SK-N-SH (cell line): ENCODE results near the gene OSBPL6. TPM values are rescaled to one million over a fixed set of nuclear protein-coding genes. Genes with fewer than 3 reads are reported as not detected.

ENCODE experiments used
- CTCF ChIA-PET: fragments of 300-600, 350-600 bp; formaldehyde crosslinking; extraction: SDS; loops from one replicate; lab custom pipeline; 2021; lab: Yijun Ruan, JAX
- POLR2A ChIA-PET: fragments of 350-600 bp; sonication (Branson Sonifier 250); formaldehyde crosslinking; extraction: SDS; loops from one replicate; lab custom pipeline; 2020; ENCODE audit warnings: antibody characterized with exemption, inconsistent platforms; lab: Yijun Ruan, JAX
- DNase-seq: peaks from one replicate; pipeline ENCODE4 v3.0.0; 2012
- H2AFZ ChIP-seq: fragments of 200-600 bp; sonication (generic); 2 replicates; pipeline ENCODE4 v1.8.1; 2016; ENCODE audit warnings: antibody characterized with exemption, mild to moderate bottlenecking, low read depth
- H3F3A ChIP-seq: fragments of 200-600 bp; sonication (generic); replicated peaks from 2 replicates; pipeline ENCODE3; 2016; ENCODE audit warnings: antibody characterized with exemption, mild to moderate bottlenecking; ENCODE audit not compliant: insufficient read depth
- H3K27ac ChIP-seq, 2 experiments: fragments of 200-500 bp in 1 of 2; fragments of 200-600 bp in 1 of 2; sonication (Bioruptor generic) in 1 of 2; sonication (generic), shearing (Covaris generic) in 1 of 2; 2 replicates each; pipeline versions ENCODE4 v1.5.1 to v1.6.1; 2014 to 2016; ENCODE audit warnings: low read depth in 2 of 2, inconsistent platforms in 1 of 2, low read length in 1 of 2, mild to moderate bottlenecking in 1 of 2, mixed read lengths in 1 of 2
- H3K27me3 ChIP-seq: fragments of 200-600 bp; sonication (generic), shearing (Covaris generic); 2 replicates; pipeline ENCODE4 v1.6.1; 2016; ENCODE audit warnings: mixed run types; ENCODE audit not compliant: insufficient read depth
- H3K36me3 ChIP-seq, 2 experiments: fragments of 200-500 bp in 1 of 2; fragments of 200-600 bp in 1 of 2; sonication (Bioruptor generic) in 1 of 2; sonication (generic) in 1 of 2; replicated peaks in 1 of 2; 2 replicates each; pipeline versions ENCODE3 to v1.5.1; 2014 to 2016; ENCODE audit warnings: low read length in 1 of 2, mild to moderate bottlenecking in 1 of 2; ENCODE audit not compliant: insufficient read depth in 2 of 2, control insufficient read depth in 1 of 2
- H3K4me1 ChIP-seq, 2 experiments: fragments of 200-500 bp in 1 of 2; fragments of 200-600 bp in 1 of 2; sonication (Bioruptor generic) in 1 of 2; sonication (generic), shearing (Covaris generic) in 1 of 2; 2 replicates each; pipeline versions ENCODE4 v1.5.1 to v1.6.1; 2014 to 2016; ENCODE audit warnings: low read depth in 1 of 2, low read length in 1 of 2, mixed run types in 1 of 2; ENCODE audit not compliant: insufficient read depth in 2 of 2, control insufficient read depth in 1 of 2
- H3K4me2 ChIP-seq: fragments of 200-600 bp; sonication (generic), shearing (Covaris generic); 2 replicates; pipeline ENCODE4 v1.6.1; 2017; ENCODE audit warnings: mixed run types
- H3K4me3 ChIP-seq, 2 experiments: fragments of 200-500 bp in 1 of 2; fragments of 200-600 bp in 1 of 2; sonication (Bioruptor generic) in 1 of 2; sonication (generic), shearing (Covaris generic) in 1 of 2; 2 replicates each; pipeline versions ENCODE4 v1.5.1 to v1.8.1; 2014 to 2016; ENCODE audit warnings: low read depth in 2 of 2, inconsistent platforms in 1 of 2, low read length in 1 of 2, mild to moderate bottlenecking in 1 of 2, mixed read lengths in 1 of 2, moderate library complexity in 1 of 2
- H3K79me2 ChIP-seq: fragments of 200-600 bp; sonication (generic); 2 replicates; pipeline ENCODE4 v1.8.1; 2017; ENCODE audit warnings: mild to moderate bottlenecking; ENCODE audit not compliant: insufficient read depth
- H3K9ac ChIP-seq: fragments of 200-600 bp; sonication (generic); 2 replicates; pipeline ENCODE4 v1.6.1; 2017; ENCODE audit warnings: mixed run types
- H3K9me2 ChIP-seq: fragments of 200-600 bp; sonication (generic); 2 replicates; pipeline ENCODE4 v1.6.1; 2017; ENCODE audit warnings: mixed run types
- H3K9me3 ChIP-seq: fragments of 200-600 bp; sonication (generic); 2 replicates; pipeline ENCODE4 v1.6.1; 2017; ENCODE audit warnings: mixed run types, mild to moderate bottlenecking, moderate library complexity
- H4K20me1 ChIP-seq: fragments of 200-600 bp; sonication (generic); 2 replicates; pipeline ENCODE4 v1.6.1; 2017; ENCODE audit warnings: mild to moderate bottlenecking, mixed run types; ENCODE audit not compliant: insufficient read depth
- CHD2 ChIP-seq: fragments of 150-350 bp; IDR thresholded peaks from 2 replicates; pipeline ENCODE4 v1.6.1; 2018; ENCODE audit warnings: low read length; ENCODE audit not compliant: partially characterized antibody
- EZH2phosphoT487 ChIP-seq: fragments of 200-600 bp; sonication (generic); IDR thresholded peaks from 2 replicates; pipeline ENCODE4 v1.6.1; 2017; ENCODE audit warnings: low read depth, mixed run types, mild to moderate bottlenecking, antibody characterized with exemption, moderate library complexity, borderline replicate concordance
- FOSL2 ChIP-seq: IDR thresholded peaks from 2 replicates; pipeline ENCODE4 v1.4.0; 2012; ENCODE audit warnings: low read depth, mild to moderate bottlenecking, moderate library complexity, borderline replicate concordance
- FOXM1 ChIP-seq: IDR thresholded peaks from 2 replicates; pipeline ENCODE4 v1.4.0; 2012; ENCODE audit warnings: low read depth, mild to moderate bottlenecking
- JUND ChIP-seq: IDR thresholded peaks from 2 replicates; pipeline ENCODE4 v1.4.0; 2012
- MXI1 ChIP-seq: IDR thresholded peaks from 2 replicates; pipeline ENCODE4 v1.6.1; 2012; ENCODE audit warnings: mild to moderate bottlenecking, low read depth, low read length, improper control_type of control experiment
- NFIC ChIP-seq: IDR thresholded peaks from 2 replicates; pipeline ENCODE4 v1.4.0; 2012; ENCODE audit warnings: borderline replicate concordance
- NRF1 ChIP-seq: IDR thresholded peaks from 2 replicates; pipeline ENCODE4 v1.6.1; 2012; ENCODE audit warnings: low read depth, mild to moderate bottlenecking, low read length
- SMC3 ChIP-seq: IDR thresholded peaks from 2 replicates; pipeline ENCODE4 v1.6.1; 2012; ENCODE audit warnings: low read depth, low read length, improper control_type of control experiment
- TCF12 ChIP-seq: IDR thresholded peaks from 2 replicates; pipeline ENCODE4 v1.4.0; 2012
- USF1 ChIP-seq: IDR thresholded peaks from 2 replicates; pipeline ENCODE4 v1.4.0; 2012; ENCODE audit warnings: low read depth, borderline replicate concordance
- YY1 ChIP-seq: IDR thresholded peaks from 2 replicates; pipeline ENCODE4 v1.4.0; 2012; ENCODE audit warnings: low read depth, mild to moderate bottlenecking
- WGBS: methylation state at CpG from one replicate; pipeline ENCODE4 v1.1.6; 2017; ENCODE audit warnings: low lambda C conversion rate; 5-methylcytosine and 5-hydroxymethylcytosine counted together
- polyA plus RNA-seq, 3 experiments: library from polyadenylated mRNA; depleted of rRNA; stranded (reverse); fragments of >200 nt; gene quantifications; 2 replicates each; pipeline ENCODE4 v1.2.3, GENCODE V29; 2012
- TF ChIP-seq, protein P1 (sequence below): IDR thresholded peaks from 2 replicates; pipeline ENCODE4 v1.4.0; 2012; ENCODE audit warnings: low read depth, borderline replicate concordance
- TF ChIP-seq, protein P2 (sequence below): IDR thresholded peaks from 2 replicates; pipeline ENCODE4 v1.4.0; 2012; ENCODE audit warnings: low read depth

OSBPL6 gene
- polyA plus RNA-seq, 1 of the 3 experiments (the other 2 are of a cell fraction): 2.7 TPM

DNA sequence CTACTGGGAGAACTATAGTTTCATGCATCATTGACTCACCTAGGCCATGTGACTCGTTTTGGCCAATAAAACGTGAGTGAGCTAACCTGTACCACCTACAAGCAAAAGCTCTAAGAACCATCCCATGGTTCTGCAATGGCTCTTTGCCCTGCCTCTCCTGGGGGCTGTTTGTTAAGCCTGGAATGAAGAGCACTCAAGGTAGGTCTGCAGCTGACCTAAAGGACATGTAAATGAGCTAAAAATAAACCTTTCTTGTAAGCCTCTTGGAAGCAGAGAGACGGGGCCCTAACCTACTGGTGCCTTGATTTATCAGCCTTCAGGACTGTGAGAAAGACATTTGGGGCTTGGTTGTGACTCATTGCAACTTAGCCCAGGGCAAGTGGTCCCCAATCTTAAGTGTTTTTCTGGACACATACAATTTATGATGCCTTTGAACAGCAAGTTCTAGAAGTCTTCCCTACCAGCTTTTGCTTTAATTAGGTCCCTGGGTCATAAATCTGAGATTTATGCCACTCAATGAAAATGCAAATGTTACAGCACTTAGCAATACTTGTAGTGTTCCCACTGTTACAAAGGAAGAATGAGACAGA is 107.4 kb downstream of the OSBPL6 start:
- no peak for TF ChIP-seq YY1
- no peak for TF ChIP-seq FOSL2
- no peak for TF ChIP-seq JUND
- TF ChIP-seq USF1: no peak; the same call in 1 of the 2 replicates
- TF ChIP-seq, protein P1, sequence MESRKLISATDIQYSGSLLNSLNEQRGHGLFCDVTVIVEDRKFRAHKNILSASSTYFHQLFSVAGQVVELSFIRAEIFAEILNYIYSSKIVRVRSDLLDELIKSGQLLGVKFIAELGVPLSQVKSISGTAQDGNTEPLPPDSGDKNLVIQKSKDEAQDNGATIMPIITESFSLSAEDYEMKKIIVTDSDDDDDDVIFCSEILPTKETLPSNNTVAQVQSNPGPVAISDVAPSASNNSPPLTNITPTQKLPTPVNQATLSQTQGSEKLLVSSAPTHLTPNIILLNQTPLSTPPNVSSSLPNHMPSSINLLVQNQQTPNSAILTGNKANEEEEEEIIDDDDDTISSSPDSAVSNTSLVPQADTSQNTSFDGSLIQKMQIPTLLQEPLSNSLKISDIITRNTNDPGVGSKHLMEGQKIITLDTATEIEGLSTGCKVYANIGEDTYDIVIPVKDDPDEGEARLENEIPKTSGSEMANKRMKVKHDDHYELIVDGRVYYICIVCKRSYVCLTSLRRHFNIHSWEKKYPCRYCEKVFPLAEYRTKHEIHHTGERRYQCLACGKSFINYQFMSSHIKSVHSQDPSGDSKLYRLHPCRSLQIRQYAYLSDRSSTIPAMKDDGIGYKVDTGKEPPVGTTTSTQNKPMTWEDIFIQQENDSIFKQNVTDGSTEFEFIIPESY: no peak
- no peak for TF ChIP-seq MXI1
- no peak for TF ChIP-seq TCF12
- no peak for TF ChIP-seq FOXM1
- no peak for TF ChIP-seq SMC3
- no peak for TF ChIP-seq EZH2phosphoT487
- no peak for TF ChIP-seq NRF1
- TF ChIP-seq, protein P2, sequence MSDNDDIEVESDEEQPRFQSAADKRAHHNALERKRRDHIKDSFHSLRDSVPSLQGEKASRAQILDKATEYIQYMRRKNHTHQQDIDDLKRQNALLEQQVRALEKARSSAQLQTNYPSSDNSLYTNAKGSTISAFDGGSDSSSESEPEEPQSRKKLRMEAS: no peak
- no peak overlapping the region for H3K4me2 ChIP-seq
- peaks cover 7% of the 10 kb centered on the region for H3F3A ChIP-seq
- H3K27me3 ChIP-seq: no peaks in the 10 kb centered on the region
- DNase-seq: no peak
- H3K9ac ChIP-seq: no peak overlapping the region
- H3K4me3 ChIP-seq: no peak overlapping the region
- no peaks in the 10 kb centered on the region for H4K20me1 ChIP-seq
- no peak overlapping the region for H2AFZ ChIP-seq
- CTCF ChIA-PET: interaction anchor here (1.2 kb wide), 1 partner anchor 22 kb away, joined by 3 read pairs; no protein-coding TSS in a partner anchor
- no peak overlapping the region for H3K27ac ChIP-seq
- no peaks in the 10 kb centered on the region for H3K36me3 ChIP-seq
- POLR2A ChIA-PET: interaction anchor here (0.6 kb wide), 1 partner anchor 92 kb away, joined by 3 read pairs; no protein-coding TSS in a partner anchor
- H3K9me2 ChIP-seq: no peaks in the 10 kb centered on the region
- H3K9me3 ChIP-seq: no peaks in the 10 kb centered on the region
- H3K4me1 ChIP-seq: no peaks in the 10 kb centered on the region
- H3K79me2 ChIP-seq: no peaks in the 10 kb centered on the region
- WGBS: 92% methylated on average over 3 of the region's 3 CpGs

DNA sequence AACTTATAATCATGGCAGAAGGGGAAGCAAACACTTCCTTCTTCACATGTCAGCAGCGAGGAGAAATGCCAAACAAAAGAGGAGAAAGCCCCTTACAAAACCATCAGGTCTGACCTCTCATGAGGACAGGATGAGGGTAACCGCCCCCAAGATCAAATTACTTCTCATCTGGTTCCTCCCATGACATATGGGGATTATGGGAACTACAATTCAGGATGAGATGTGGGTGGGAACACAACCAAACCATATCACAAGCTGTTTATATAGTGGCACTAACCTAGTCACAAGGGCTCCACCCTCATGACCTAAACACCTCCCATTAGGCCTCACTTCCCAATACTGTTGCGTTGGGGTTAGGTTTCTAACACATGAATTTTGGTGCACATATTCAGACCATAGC is 110.0 kb downstream of the OSBPL6 start:
- TF ChIP-seq CHD2: no peak
- TF ChIP-seq NFIC: no peak
- TF ChIP-seq, protein P1: no peak
- 92% methylated on average over 3 of the region's 3 CpGs for WGBS

More for the DNA sequence above, 110.0 kb downstream of the OSBPL6 start:
- no peaks in the 10 kb centered on the region for H3K9me2 ChIP-seq
- H3K9ac ChIP-seq: no peak overlapping the region
- H3K4me3 ChIP-seq: no peak overlapping the region
- H3K36me3 ChIP-seq: peaks cover 0 to 4% of the 10 kb centered on the region in 2 experiments
- DNase-seq: no peak
- H3K9me3 ChIP-seq: no peaks in the 10 kb centered on the region
- no peaks in the 10 kb centered on the region for H3K79me2 ChIP-seq
- no peaks in the 10 kb centered on the region for H4K20me1 ChIP-seq
- H2AFZ ChIP-seq: no peak overlapping the region
- POLR2A ChIA-PET: no interaction called here
- H3K4me1 ChIP-seq: no peaks in the 10 kb centered on the region
- no peak overlapping the region for H3K4me2 ChIP-seq
- H3K27ac ChIP-seq: no peak overlapping the region
- CTCF ChIA-PET: interaction anchor here (0.9 to 3.5 kb wide), 4 partner anchors 11 to 114 kb away, joined by 4 to 21 read pairs (median 8); no protein-coding TSS in a partner anchor
- no peaks in the 10 kb centered on the region for H3F3A ChIP-seq
- no peaks in the 10 kb centered on the region for H3K27me3 ChIP-seq
